HG02970 (cell line): ENCODE measurements around the gene TNFSF9.
"Not testable (repeated sequence)": the region's sequence is repeated elsewhere in the genome, so short reads cannot be mapped to it uniquely, and the experiment has no call there.

Experiments used
- ATAC-seq: cut with Tn5 transposase; IDR thresholded peaks from one replicate; pipeline ENCODE4 v1.9.1; 2021; ENCODE audit warnings: mild to moderate bottlenecking, moderate library complexity, moderate number of reproducible peaks; ENCODE audit not compliant: unreplicated experiment, low FRiP score

The TNFSF9 gene

DNA sequence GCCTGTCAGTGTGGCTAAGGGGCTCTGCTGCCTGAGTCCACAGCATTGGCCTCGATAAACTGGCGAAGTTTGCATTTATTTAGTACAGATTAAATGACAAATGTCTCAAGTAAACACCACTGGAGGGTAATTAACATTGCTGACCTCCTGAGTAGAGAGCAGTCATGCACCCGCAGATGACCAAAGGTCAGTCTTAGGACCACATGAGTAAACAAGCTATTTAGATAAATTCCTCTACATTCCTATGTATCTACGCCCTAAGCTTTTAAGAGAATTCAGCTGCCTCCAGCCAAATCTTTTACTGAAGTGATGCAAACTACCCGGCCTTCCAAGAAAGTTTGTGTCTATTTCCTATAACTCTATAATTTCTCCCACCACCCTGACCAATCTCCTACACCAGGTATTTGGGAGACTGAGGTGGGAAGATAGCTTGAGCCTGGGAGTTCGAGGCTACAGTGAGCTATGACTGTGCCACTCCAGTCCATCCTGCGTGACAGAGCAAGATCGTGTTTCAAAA lies 37.2 kb downstream of the TNFSF9 start:
- ATAC-seq, result no peak

DNA sequence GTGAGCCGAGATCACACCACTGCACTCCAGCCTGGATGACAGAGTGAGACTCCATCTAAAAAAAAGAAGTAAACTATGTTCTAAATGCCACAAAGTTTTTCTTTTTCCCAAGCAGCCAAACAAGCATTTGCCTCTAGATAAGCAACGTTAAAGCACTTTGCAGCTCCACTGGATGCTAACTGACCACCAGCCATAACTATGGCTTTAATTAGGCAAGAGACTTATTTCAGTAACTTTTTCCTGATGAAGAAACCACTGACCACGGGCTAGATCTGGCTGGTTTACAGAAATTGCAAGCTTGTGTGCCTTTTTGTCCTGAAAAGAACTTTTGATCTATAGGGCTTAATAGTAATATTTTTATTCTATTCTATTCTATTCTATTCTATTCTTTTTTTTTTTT lies 38.0 kb downstream of the TNFSF9 start:
- no peak for ATAC-seq

DNA sequence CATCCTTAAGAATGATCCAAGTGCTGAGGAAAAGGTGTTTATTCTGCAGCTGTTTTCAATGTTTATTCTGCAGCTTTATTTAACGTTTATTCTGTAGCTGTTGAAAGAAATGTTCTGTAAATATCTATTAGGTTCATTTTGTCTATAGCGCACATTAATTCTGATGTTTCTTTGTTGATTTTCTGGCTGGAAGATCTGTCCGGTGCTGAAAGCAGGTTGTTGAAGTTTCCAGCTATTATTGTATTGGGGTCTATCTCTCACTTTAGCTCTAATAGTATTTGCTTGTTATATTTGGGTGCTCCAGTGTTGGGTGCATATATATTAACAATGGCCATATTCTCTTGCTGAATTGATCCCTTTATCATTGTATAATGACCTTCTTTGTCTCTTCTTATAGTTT lies 39.9 kb downstream of the TNFSF9 start:
- ATAC-seq, result no peak

DNA sequence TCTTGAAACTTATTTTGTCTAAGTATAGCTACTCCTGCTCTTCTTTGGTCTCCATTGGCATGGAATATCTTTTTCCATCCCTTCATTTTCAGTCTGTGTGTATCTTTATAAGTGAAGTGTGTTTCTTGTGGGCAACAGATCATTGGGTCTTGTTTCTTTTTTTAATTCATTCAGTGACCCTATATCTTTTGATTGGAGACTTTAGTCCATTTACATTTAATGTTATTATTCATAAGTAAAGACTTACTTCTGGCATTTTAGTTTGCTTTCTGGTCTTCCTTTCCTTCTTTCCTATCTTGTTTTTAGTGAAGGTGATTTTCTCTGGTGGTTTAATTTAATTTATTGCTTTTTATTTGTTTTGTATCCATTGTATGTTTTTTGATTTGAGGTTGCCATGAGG lies 40.3 kb downstream of the TNFSF9 start:
- ATAC-seq, result no peak

DNA sequence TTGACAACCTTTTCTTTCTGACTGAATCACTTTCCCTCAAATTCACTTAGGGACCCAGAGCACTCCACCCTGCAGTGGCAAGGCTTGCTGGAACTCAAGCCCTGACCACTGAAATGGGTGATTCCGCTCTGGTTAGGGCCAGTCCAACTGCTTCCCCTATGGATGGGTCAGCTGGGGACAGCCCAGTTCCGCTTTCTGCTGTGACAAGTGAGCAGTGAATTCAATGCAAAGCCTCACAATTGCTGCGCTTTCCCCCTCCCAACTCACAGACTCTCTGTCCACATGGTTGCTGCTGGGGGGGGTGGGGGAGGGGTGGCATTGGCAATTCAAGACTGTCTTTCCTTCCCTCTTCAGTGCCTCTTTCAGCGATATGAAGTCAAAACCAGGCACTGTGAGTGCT lies 41.4 kb downstream of the TNFSF9 start:
- no peak for ATAC-seq

DNA sequence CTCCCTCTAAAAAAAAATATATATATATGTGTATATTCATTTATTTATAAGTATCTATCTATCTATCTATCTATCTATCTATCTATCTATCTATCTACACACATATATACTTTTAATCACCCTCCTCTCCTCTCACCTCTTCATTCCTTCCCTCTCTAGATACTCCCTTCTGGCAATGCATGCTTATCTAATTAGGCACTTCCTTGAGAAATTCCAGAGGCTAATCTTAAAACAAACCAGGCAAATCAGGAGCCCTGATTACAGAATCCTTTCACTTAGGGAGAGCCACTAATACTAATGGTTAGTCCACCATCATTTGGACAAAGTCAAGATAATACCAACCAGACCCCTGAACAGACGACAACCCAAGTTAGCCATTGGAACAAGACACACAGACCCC lies 42.5 kb downstream of the TNFSF9 start:
- ATAC-seq, result no peak

DNA sequence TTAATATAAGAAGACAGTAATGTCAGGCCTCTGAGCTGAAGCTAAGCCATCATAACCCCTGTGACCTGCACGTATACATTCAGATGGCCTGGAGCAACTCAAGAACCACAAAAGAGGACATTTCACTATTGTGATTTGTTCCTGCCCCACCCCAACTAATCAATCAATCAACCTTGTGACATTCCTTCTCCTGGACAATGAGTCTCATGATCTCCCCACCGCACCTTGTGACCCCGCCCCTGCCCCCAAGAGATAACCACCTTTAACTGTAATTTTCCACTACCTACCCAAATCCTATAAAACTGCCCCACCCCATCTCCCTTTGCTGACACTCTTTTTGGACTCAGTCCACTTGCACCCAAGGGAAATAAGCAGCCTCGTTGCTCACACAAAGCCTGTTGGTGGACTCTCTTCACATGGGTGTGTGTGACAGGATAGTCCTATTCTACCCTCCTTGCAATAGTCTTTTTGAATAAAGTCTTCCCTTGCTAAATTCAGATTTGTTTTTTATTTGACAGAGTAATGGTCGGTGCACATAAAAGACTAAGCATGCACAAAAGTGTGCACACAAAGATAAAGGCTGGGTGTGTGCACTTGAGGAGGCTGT lies 46.1 kb downstream of the TNFSF9 start:
- peak; percentile 6 for ATAC-seq

DNA sequence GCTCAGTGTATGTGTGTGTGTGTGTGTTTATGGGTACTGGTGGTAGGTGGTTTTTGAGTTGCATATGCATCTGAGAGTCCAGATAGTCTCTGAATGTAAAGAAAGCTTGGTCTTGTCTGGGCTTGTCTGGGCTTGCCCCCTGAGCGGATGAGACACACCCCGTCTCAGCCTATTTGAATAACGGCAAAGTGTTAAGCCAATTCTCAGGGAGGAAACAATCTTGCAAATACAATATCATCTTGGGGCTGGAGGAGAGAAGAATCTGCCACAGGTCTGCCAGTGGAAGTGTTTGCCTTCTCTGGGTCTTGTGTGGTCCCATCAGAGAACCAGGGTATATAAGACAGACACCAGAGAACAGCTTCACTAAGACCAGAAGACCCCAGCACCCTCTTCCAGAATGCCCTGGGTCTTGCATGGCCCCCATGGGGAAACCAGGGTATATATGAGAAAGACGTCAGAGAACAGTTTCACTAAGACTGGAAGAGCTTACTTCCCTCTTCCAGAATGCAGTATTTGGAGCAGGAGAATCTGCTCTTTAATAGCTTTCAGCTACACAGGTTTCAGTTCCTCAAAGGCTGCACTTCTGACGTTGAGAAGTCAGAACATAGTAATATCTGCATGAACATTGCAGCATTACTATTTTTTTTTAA lies 46.8 kb downstream of the TNFSF9 start:
- ATAC-seq, result peak; percentile 80

DNA sequence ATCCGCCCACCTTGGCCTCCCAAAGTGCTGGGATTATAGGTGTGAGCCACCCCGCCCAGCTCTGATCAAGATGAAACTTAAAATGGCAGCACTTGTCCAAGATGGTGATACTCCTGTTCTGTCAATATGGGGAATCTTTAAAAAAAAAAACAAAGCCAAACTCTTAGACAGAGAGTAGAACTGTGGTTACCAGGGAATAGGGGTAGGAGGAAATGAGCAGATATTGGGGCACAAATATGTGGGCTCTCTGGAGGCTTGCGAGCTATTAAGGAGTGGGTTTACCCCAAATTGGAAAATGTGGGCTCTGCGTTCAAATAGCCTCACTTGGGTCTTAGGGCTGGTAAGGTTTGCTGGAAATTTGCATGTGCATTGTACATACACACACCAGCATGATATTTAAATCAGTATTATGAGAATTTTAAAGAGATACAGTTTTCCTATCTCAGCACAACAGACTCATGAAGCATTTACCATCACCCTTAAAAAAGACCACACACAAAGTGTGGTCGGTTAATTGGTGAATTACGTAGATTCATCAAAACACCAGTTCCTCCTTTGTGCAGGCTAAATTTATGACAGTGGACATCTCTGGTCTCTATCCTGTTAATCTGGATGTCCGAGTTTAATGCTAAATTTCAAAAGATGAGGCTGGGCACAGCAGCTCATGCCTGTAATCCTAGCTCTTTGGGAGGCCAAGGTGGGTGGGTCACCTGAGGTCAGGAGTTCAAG lies 48.8 kb downstream of the TNFSF9 start:
- no peak for ATAC-seq

DNA sequence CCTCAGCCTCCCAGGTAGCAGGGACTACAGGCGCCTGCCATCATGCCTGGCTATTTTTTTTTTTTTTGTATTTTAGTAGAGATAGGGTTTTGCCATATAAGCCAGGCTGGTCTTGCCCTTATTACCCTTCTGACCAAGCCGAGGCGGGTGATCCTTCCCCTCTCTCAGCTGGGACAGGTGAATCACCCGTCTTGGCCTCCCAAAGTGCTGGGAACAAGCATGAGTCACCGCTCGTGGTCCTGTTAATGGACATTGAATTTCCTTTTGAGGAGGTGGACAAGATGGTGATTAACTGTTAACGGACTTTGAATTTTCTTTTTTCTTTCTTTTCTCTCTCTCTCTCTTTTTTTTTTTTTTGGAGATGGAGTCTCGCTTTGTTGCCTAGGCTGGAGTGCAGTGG lies 49.5 kb downstream of the TNFSF9 start:
- ATAC-seq, result no peak

DNA sequence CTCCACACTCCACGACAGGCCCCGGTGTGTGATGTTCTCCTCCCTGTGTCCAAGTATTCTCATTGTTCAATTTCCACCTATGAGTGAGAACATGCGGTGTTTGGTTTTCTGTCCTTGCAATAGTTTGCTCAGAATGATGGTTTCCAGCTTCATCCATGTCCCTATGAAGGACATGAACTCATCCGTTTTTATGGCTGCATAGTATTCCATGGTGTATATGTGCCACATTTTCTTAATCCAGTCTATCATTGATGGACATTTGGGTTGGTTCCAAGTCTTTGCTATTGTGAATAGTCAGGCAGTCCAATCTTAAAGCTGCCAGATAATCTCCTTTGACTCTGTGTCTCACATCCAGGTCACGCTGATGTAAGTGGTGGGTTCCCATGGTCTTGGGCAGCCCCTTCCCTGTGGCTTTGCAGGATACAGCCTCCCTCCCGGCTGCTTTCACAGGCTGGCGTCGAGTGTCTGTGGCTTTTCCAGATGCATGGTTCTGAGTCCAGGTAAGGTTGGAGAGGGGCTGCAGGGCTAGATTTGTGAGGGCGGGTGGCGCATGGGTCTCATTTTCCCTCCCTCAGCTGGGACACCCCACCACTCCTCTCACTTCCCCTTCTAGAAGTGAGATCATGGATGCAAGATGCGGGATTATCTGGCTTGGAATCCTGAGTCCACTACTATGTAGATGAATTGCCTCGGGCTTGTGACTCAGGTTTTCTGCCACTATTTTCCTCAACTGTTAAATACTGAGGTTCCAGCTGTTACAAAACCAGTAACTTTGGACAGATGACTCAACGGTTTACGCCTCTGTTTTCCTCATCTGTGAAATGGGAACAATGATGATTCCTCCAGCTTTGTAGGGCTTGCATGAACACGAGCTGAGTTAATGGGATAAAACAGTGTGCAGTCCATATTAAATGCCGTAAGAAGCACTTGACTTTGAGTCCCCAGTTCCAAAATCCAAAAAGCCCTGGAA lies 52.0 kb downstream of the TNFSF9 start:
- ATAC-seq, result not testable (repeated sequence)
